Mesenchymal stem cell (in vitro differentiated cells and primary cell): ENCODE measurements around the gene NDUFA8.

ENCODE experiments used
- DNase-seq: peaks from one replicate; pipeline ENCODE4 v3.0.0-alpha.2; 2013
- H2AFZ ChIP-seq: one replicate; pipeline ENCODE4 v1.6.1; 2013; ENCODE audit warnings: low read depth, mild to moderate bottlenecking, control low read depth, inconsistent platforms, low read length, moderate library complexity
- H2AK5ac ChIP-seq: 2 replicates; pipeline ENCODE4 v1.6.1; 2013; ENCODE audit warnings: low read length, moderate library complexity, mild to moderate bottlenecking, inconsistent platforms; ENCODE audit not compliant: severe bottlenecking
- H2BK120ac ChIP-seq: one replicate; pipeline ENCODE4 v1.6.1; 2013; ENCODE audit warnings: low read depth, mild to moderate bottlenecking, inconsistent platforms, low read length, moderate library complexity
- H2BK12ac ChIP-seq, 2 experiments: one replicate each; pipeline ENCODE4 v1.6.1; 2013; ENCODE audit warnings: inconsistent platforms in 2 of 2, low read length in 2 of 2, mild to moderate bottlenecking in 2 of 2, moderate library complexity in 2 of 2, control low read depth in 1 of 2
- H2BK15ac ChIP-seq: one replicate; pipeline ENCODE4 v1.6.1; 2013; ENCODE audit warnings: mild to moderate bottlenecking, low read depth, inconsistent platforms; ENCODE audit not compliant: poor library complexity, severe bottlenecking
- H2BK5ac ChIP-seq: 2 replicates; pipeline ENCODE4 v1.6.1; 2013; ENCODE audit warnings: low read depth, mild to moderate bottlenecking, low read length, control low read depth, inconsistent platforms; ENCODE audit not compliant: poor library complexity, severe bottlenecking
- H3K14ac ChIP-seq, 2 experiments: one replicate each; pipeline ENCODE4 v1.6.1; 2013; ENCODE audit warnings: inconsistent platforms in 2 of 2, low read length in 2 of 2, control low read depth in 1 of 2, mild to moderate bottlenecking in 1 of 2, moderate library complexity in 1 of 2
- H3K18ac ChIP-seq, 2 experiments: one replicate each; pipeline ENCODE4 v1.6.1; 2013; ENCODE audit warnings: inconsistent platforms in 2 of 2, low read length in 2 of 2, control low read depth in 1 of 2, low read depth in 1 of 2, mild to moderate bottlenecking in 1 of 2
- H3K23ac ChIP-seq, 2 experiments: one replicate each; pipeline ENCODE4 v1.6.1; 2013; ENCODE audit warnings: inconsistent platforms in 2 of 2, low read length in 2 of 2, mild to moderate bottlenecking in 2 of 2, moderate library complexity in 2 of 2, control low read depth in 1 of 2
- H3K27ac ChIP-seq: 2 replicates; pipeline ENCODE4 v1.5.1; 2013; ENCODE audit warnings: mild to moderate bottlenecking, moderate library complexity, low read length, control low read depth, inconsistent platforms; ENCODE audit not compliant: poor library complexity, severe bottlenecking
- H3K27me3 ChIP-seq, 2 experiments: 2 replicates each; pipeline versions ENCODE4 v1.6.1 to v1.7.0; 2013; ENCODE audit warnings: low read length in 2 of 2, mild to moderate bottlenecking in 2 of 2, moderate library complexity in 2 of 2, control low read depth in 1 of 2, inconsistent platforms in 1 of 2; ENCODE audit not compliant: control insufficient read depth in 1 of 2, insufficient read depth in 1 of 2
- H3K36me3 ChIP-seq, 2 experiments: 2 replicates each; pipeline versions ENCODE4 v1.6.1 to v1.7.0; 2013; ENCODE audit warnings: low read length in 2 of 2, control low read depth in 1 of 2, inconsistent platforms in 1 of 2, low read depth in 1 of 2, mild to moderate bottlenecking in 1 of 2; ENCODE audit not compliant: insufficient read depth in 2 of 2, control insufficient read depth in 1 of 2
- H3K4ac ChIP-seq, 2 experiments: one replicate each; pipeline ENCODE4 v1.6.1; 2013; ENCODE audit warnings: inconsistent platforms in 2 of 2, low read length in 2 of 2, mild to moderate bottlenecking in 2 of 2, moderate library complexity in 2 of 2, control low read depth in 1 of 2, low read depth in 1 of 2
- H3K4me1 ChIP-seq: 2 replicates; pipeline ENCODE4 v1.6.1; 2013; ENCODE audit warnings: low read depth, low read length, control low read depth; ENCODE audit not compliant: control insufficient read depth, insufficient read depth
- H3K4me2 ChIP-seq: 2 replicates; pipeline ENCODE4 v1.6.1; 2013; ENCODE audit warnings: low read length, mild to moderate bottlenecking, inconsistent platforms; ENCODE audit not compliant: poor library complexity, severe bottlenecking
- H3K4me3 ChIP-seq, 2 experiments: 2 replicates each; pipeline versions ENCODE4 v1.5.1 to v1.7.0; 2013; ENCODE audit warnings: low read length in 2 of 2, mild to moderate bottlenecking in 2 of 2, control low read depth in 1 of 2, low read depth in 1 of 2; ENCODE audit not compliant: insufficient read depth in 1 of 2
- H3K79me1 ChIP-seq: replicated peaks from 2 replicates; pipeline ENCODE4 v1.6.1; 2013; ENCODE audit warnings: mild to moderate bottlenecking, control low read depth, low read length, inconsistent platforms; ENCODE audit not compliant: poor library complexity, severe bottlenecking
- H3K9ac ChIP-seq: 2 replicates; pipeline ENCODE4 v1.7.0; 2013; ENCODE audit warnings: mild to moderate bottlenecking, low read length, moderate library complexity
- H3K9me3 ChIP-seq: 2 replicates; pipeline ENCODE4 v1.7.0; 2013; ENCODE audit warnings: mild to moderate bottlenecking, low read length; ENCODE audit not compliant: control insufficient read depth
- H4K8ac ChIP-seq: one replicate; pipeline ENCODE4 v1.6.1; 2013; ENCODE audit warnings: inconsistent platforms, mild to moderate bottlenecking, low read length, moderate library complexity
- H4K91ac ChIP-seq: one replicate; pipeline ENCODE4 v1.6.1; 2013; ENCODE audit warnings: mild to moderate bottlenecking, low read length, inconsistent platforms
- WGBS: methylation state at CpG from one replicate; pipeline ENCODE4 v1.1.7; 2013; ENCODE audit warnings: mixed read lengths; 5-methylcytosine and 5-hydroxymethylcytosine counted together

The NDUFA8 gene

DNA sequence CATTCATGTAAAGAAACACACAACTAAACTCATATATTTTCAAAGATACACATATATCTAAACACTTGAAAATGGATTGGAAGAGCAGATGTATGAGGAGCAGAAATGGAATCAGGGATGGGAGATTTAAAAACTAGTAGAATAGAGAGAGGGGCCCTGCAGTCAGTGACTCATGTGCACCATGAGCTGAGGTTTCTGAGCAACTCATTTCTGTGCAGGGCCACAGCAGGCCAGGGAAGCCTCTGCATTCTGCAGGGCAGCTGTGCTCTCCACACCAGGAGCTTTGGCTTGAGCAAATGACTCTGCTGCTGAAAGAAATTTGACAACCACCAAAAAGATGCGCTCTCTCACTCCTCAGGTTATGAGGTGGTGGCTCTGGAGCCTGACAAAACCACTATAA, 42.1 kb upstream of the NDUFA8 start:
- no peak overlapping the region for H3K18ac ChIP-seq

DNA sequence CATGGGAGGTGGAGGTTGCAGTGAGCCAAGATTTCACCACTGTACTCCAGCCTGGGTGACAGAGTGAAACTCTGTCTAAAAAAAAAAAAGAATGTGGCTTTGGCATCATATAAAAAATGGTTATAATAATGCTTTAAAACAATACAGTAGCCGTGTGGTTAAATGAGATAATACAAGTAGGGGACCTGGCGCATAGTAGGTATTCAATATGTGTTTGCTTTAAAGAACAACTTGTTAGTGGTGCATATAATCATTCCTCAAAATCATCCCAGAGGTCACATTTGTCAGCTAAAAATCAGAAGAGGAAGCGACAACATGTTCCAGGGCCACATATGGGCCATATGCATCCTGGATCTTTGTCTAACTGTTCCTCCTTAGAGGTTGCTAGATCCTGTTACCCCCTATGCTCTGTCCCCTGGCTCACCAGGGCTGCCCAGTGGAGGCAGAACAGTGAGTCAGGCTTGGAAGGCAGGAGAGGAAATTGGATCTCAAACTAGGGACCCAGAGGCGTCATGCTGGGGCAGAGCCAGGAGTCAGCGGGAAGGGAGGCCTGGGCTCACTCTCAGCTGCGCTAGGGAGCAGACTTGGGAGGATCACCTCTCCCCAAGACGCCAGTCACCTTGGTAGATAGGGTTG, 41.5 kb upstream of the NDUFA8 start:
- Histone ChIP-seq H4K8ac (no peak overlapping the region), H3K14ac (no peak overlapping the region), H3K23ac (no peak overlapping the region), H3K4ac (no peak overlapping the region), H2AFZ (no peak overlapping the region), H3K4me2 (no peak overlapping the region), H3K79me1 (no peaks in the 10 kb centered on the region), H3K4me1 (peaks cover 10% of the 10 kb centered on the region), H2BK120ac (no peak overlapping the region), H2BK15ac (no peak overlapping the region), H3K4me3 (no peak overlapping the region), H2BK12ac (no peak overlapping the region), H3K9me3 (no peaks in the 10 kb centered on the region), H2AK5ac (no peak overlapping the region), H3K27ac (no peak overlapping the region), H4K91ac (no peak overlapping the region), H3K18ac (no peak overlapping the region), H3K9ac (peak overlapping the region; percentile 68), H3K36me3 (no peaks in the 10 kb centered on the region), H3K27me3 (peaks cover 15 to 41% of the 10 kb centered on the region in 2 experiments), H2BK5ac (no peak overlapping the region)
- WGBS, result 87% methylated on average over 5 of the region's 7 CpGs
- DNase-seq, result no peak

More for the DNA sequence above, 42.1 kb upstream of the NDUFA8 start:
- Histone ChIP-seq H3K4ac (no peak overlapping the region), H3K36me3 (no peaks in the 10 kb centered on the region), H3K9me3 (no peaks in the 10 kb centered on the region), H2BK15ac (no peak overlapping the region), H3K9ac (peak overlapping the region; percentile 68), H3K27me3 (peaks cover 15 to 47% of the 10 kb centered on the region in 2 experiments), H4K91ac (no peak overlapping the region), H4K8ac (no peak overlapping the region), H3K4me2 (no peak overlapping the region), H2AK5ac (no peak overlapping the region), H2BK120ac (no peak overlapping the region), H3K14ac (no peak overlapping the region), H3K4me3 (no peak overlapping the region), H2BK5ac (no peak overlapping the region), H3K23ac (no peak overlapping the region), H3K4me1 (peaks cover 14% of the 10 kb centered on the region), H3K79me1 (no peaks in the 10 kb centered on the region), H3K27ac (no peak overlapping the region), H2BK12ac (no peak overlapping the region), H2AFZ (no peak overlapping the region)
- 76% methylated on average over 1 of the region's 1 CpG for WGBS
- DNase-seq, result no peak

DNA sequence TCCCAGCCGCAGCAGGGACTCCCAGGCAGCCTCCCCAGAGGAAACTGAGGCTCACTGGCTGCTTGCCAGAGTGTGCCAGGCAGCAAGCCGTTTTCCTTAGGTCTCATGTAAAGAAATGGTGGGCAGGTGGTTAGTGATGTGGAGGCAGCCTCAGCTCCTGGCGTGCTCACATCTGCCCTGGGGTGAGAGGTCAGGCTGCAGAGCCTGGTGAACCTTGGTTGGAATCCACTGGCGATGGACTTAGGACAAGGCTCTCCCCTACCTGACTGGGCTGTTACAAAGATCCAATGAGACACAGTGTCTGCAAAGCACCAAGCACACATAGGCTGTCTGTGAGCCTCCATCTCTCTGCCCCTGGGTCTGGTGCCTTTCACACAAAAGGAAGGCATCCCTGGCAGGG, 38.3 kb upstream of the NDUFA8 start:
- DNase-seq, result no peak
- H2BK120ac ChIP-seq, result no peak overlapping the region
- no peak overlapping the region for H3K9ac ChIP-seq
- H2AFZ ChIP-seq, result no peak overlapping the region
- no peak overlapping the region for H3K23ac ChIP-seq
- H4K8ac ChIP-seq, result no peak overlapping the region
- H2BK15ac ChIP-seq, result no peak overlapping the region
- no peak overlapping the region for H3K4me2 ChIP-seq
- H2BK12ac ChIP-seq, result no peak overlapping the region
- no peak overlapping the region for H3K4ac ChIP-seq
- no peak overlapping the region for H3K4me3 ChIP-seq
- H3K27ac ChIP-seq, result no peak overlapping the region
- no peak overlapping the region for H3K18ac ChIP-seq
- H3K9me3 ChIP-seq, result no peaks in the 10 kb centered on the region
- 73% methylated on average over 4 of the region's 4 CpGs for WGBS
- no peak overlapping the region for H2AK5ac ChIP-seq
- H3K4me1 ChIP-seq, result peaks cover 8% of the 10 kb centered on the region
- H3K14ac ChIP-seq, result no peak overlapping the region
- H3K79me1 ChIP-seq, result no peaks in the 10 kb centered on the region
- no peak overlapping the region for H2BK5ac ChIP-seq
- no peak overlapping the region for H4K91ac ChIP-seq
- H3K27me3 ChIP-seq, result peaks cover 23 to 32% of the 10 kb centered on the region in 2 experiments
- H3K36me3 ChIP-seq, result no peaks in the 10 kb centered on the region

DNA sequence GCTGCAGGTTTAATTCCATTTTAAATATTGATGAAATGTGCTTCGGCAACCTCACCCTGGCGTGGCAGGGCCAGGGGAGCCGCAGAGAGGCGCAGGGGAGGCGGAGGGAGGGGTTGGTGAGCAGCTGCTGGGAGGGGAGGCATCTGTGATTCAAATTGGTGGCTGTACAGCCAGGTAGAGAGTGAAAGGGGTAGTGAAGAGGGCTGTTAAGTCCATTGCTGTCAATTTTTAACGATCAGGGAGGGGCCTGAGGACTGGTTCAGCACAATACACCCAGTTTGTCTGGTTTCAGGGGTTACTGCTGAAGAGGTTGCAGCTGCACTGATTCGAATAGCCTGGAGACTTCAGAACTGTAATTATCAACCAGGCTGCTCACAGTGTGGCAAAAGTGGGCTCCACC, 37.8 kb upstream of the NDUFA8 start:
- Histone ChIP-seq H3K4me1 (peaks cover 8% of the 10 kb centered on the region), H2AK5ac (no peak overlapping the region), H3K36me3 (no peaks in the 10 kb centered on the region), H3K27ac (no peak overlapping the region), H4K8ac (no peak overlapping the region), H4K91ac (no peak overlapping the region), H3K9me3 (no peaks in the 10 kb centered on the region), H2BK120ac (no peak overlapping the region), H3K4me2 (no peak overlapping the region), H2BK12ac (no peak overlapping the region), H3K79me1 (no peaks in the 10 kb centered on the region), H2BK15ac (no peak overlapping the region), H3K9ac (no peak overlapping the region), H2AFZ (no peak overlapping the region), H3K4ac (no peak overlapping the region), H3K23ac (no peak overlapping the region), H3K18ac (no peak overlapping the region), H3K27me3 (peaks cover 23 to 37% of the 10 kb centered on the region in 2 experiments), H2BK5ac (no peak overlapping the region), H3K4me3 (no peak overlapping the region), H3K14ac (no peak overlapping the region)
- DNase-seq, result no peak
- WGBS, result 56% methylated on average over 7 of the region's 7 CpGs
